ENCODE data around the gene HACL1. TPM values are rescaled to one million over a fixed set of nuclear protein-coding genes. Genes with fewer than 3 reads are reported as not detected.

HACL1 gene
- 18.7 and 20.8 TPM in 2 replicates for total RNA-seq

DNA sequence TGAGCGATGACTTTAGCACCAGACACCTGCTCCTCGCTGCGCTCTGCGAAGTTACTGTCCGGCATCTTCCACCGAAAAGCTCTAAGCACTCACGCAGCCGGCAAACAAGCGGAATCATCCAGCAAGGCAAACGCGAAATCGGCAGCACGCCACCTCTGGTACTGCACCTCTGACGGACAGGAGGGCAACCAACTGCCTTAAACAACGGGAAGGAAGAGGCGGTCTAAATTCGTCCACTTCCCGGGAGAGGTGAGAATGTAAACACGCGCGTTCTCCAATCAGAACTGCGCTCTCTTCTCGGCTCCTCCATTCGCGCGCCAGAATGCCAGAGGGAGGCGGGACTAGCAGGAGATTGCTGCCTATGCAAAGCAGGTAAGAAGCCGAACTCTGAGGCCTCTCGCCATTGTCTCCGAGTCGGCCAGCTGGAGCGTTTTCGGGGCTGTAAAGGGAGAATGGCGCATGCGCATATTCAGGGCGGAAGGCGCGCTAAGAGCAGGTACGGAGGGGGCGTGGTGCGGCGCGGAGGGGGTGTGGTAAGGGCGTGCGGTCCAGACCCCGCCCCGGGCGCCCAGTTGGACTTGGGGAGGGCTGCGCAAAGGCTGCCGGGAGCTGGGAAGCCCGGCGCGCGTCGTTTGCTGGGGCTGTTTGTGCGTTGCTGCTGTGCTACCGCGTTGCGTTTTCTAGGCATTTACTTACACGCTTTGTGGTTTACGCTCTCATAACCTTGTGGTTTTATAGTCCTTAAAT, at the start of gene HACL1, which contains the start of gene BTD:
Gene HACL1 (minus strand): TSS at position 171 of the 747 bp plus-strand sequence. CDS start 106 bp downstream, at position 65.
Gene BTD (plus strand): TSS at position 347 of the 747 bp plus-strand sequence. CDS start 33,695 bp downstream, outside the sequence.
- intact Hi-C loops (cut with micrococcal nuclease) = loop anchor here (1.0 to 10.0 kb wide), 11 partner anchors 23 to 1423 kb away; partner anchors contain the start of genes ANKRD28, CAPN7, EAF1 and LSM3

DNA sequence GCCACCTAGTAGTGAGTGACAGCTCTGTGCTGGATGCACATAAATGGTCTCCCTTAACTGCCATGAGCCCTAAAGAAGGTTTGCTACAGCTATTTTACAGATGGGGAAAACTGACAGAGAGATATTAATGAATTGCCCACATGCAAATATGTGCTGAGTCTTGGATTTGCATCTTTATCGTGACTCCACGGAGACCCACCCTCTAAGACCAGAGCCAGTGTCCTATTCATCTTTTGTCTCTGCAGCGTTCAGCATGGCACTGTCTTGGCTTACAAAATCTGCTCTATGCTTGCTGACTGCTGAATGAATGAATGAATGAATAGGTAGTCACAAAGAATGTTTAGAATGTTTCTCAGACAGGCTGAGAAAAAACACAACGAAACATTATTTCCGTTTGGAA, 48.5 kb upstream of the HACL1 start:
- intact Hi-C loops (cut with micrococcal nuclease) = loop anchor here (5.0 kb wide), 2 partner anchors 97 to 652 kb away; no protein-coding TSS in a partner anchor

DNA sequence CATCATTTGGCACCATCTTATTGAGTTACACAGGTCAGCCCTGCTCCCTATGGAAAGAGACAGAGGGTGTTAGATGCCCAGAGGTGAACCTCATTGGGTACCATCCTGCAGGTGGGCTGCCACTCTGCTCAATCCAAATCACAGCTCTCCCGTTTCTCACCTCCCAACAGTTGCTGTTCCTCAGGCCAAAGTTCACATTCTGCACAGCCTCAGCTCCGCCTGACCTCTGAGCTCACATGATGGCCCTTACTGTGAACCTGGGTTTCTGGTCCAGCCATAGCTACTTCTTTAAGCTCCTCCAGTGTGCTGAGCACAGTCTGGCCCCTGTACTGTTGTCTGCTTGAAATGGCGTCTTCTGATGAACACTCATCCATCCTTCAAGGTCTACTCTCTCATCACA, 48.0 kb upstream of the HACL1 start:
- intact Hi-C loops (cut with micrococcal nuclease) = loop anchor here (5.0 kb wide), 2 partner anchors 98 to 653 kb away; no protein-coding TSS in a partner anchor

DNA sequence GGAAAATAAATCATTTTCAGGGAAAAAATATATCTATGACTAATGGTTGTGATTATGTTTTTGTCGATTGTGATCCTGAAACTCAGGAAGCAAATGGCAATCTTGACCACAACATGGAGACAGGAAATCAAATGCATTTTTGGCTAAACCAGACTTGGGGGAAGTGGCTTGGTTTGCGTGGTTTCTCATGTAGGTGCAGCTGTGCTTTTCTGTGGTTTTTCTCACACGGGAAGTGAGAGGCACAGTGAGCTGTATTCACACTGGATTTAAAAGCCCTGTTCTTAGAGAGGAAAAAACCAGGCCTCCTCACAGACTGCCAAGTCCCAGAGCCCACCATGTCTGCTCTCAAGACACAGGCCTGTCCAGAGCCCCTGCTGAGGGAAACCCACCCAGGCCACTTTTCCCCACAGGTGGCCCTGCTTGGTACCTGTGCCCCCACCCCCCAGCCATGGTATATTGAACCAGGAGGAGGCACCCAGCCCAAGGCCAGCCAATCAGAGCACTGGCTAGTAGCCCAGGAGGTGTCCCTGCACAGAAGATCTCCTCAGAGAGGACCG, 46.3 kb upstream of the HACL1 start:
- intact Hi-C loops (cut with micrococcal nuclease) = loop anchor here (1.0 to 5.0 kb wide), 4 partner anchors 10 to 655 kb away; no protein-coding TSS in a partner anchor

DNA sequence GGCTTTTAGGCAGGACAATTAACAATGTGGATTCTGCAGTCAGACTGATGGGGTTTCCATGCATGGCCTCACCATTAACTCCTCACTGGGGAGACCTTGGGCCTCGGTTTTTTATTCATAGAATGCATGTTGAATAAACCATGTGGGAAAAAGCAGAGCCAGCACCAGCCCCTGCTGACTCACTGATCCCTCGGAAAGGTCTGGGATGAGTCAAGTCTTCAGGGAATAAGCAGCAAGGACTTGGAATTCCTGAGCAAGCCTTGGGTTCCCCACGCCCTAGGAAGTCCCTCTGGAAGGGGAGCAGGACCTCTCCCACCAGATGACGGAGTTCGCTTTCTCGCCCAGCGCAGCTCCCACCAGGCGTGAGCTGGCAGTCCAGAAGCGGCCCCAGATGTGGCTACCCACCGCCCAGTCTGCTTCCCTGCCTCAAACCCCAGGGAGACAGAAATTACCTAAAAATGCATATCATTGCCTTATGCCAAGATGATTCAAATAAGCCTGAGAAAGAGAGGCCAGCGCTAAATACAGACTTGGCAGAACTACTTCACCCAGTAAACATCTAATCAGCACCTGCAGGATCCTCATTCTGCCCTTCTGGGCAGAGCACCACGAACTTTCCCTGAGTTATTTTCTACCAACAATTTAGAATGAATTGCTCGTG, 45.6 kb upstream of the HACL1 start:
- intact Hi-C loops (cut with micrococcal nuclease) = loop anchor here (1.0 to 5.0 kb wide), 4 partner anchors 10 to 655 kb away; no protein-coding TSS in a partner anchor

DNA sequence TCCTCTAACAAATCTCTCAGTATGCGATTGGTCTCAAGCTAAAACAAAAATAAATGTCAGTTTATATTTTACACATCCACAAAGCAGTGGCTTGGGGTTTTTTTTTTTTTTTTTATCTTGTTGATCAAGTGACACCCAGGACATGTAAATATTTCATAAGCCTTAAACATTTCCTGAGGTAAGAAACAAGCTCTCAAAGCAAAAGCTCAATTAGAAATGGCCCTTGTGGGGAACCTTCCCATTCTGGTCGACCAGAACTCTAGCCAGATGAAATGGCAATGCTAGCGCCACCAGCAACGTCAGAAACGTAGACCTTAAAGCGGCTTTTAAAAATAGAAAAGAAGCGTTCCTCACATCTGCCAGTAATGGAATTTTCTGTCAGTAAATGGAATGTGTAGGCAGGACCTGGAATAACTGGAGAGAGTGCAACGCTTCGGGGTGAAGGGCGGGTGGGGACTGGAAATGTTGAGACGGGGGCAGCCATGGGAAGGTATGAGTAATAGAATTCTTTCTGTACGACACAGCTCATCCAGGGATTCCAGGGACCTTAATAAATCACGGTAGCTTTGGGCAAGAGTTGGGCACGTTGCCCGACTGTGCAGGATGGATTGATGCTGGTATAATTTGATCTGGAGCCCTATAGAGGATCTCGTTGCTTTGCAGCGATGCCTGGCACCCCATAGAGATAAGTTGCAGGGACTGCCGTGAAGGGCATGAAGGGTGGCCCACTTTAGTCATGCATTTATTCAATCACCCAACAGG, 44.6 kb upstream of the HACL1 start:
- intact Hi-C loops (cut with micrococcal nuclease) = loop anchor here (5.0 kb wide), 2 partner anchors 101 to 656 kb away; no protein-coding TSS in a partner anchor

DNA sequence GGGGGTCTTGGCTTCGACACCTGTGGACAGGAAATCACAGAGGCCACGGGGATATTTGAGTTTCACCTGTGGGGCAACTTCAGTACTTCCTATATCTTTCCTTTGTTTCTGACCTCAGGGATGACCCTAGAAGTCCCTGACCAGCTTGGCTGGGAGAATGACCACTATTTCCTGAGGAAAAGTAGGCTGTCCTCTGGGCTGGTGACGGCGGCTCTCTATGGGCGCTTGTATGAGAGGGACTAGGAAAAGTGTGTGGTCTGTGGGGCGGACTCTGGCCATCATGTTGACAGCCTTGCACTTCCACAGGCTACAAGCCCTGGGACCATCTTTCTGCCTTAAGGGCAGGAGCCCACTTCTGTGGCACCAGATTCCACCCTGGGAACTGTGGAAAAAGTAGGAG, 43.9 kb upstream of the HACL1 start:
- intact Hi-C loops (cut with micrococcal nuclease) = loop anchor here (5.0 kb wide), 2 partner anchors 102 to 657 kb away; no protein-coding TSS in a partner anchor

DNA sequence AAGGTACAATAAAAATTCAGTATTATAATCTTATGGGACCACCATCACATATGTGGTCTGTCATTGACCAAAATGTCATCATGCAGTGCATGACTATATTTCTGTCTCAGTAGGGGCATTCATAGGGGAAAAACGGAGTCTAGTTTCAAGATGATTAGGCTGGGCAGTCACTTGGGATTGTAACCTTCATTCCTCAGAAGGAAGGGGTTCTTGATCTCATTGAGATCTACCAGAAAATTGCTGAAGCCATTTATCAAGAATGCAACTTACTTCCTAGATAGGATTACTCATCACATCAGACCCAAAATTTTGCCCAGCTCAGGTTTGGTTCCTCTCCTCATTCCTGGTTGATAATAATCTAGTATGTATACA, 37.5 kb upstream of the HACL1 start:
- intact Hi-C loops (cut with micrococcal nuclease) = loop anchor here (10.0 kb wide), 2 partner anchors 406 to 606 kb away; no protein-coding TSS in a partner anchor

DNA sequence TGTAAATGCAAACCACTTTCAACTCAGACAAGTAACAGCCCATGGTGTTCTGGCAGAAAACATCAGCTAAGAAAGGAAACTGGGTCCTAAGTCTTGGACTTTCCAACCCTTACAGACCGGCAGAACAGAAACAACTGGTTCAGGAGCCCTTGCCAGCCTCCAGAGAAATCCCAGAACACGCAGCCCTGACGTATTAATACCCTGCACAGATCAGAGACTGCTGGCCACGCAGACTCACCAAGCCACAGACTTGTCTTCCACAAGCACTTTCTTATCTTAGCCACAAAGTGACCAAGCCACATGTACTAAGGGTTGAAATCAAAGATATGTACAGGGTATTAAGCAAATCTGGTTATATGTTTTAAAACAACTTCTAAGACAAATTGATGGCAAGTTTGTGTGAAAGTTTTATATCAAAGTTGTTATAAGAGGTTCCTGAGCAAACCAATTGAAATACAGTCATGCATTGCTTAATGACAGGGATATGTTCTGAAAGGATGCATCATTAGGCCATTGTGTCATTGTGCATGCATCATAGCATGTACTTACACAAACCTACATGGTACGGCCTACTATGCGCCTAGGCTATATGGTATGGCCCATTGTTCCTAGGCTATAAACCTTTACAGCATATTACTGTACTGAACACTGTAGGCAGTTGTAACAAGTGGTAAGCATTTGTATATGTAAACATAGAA, 37.0 kb upstream of the HACL1 start:
- intact Hi-C loops (cut with micrococcal nuclease) = loop anchor here (10.0 kb wide), 2 partner anchors 406 to 606 kb away; no protein-coding TSS in a partner anchor

DNA sequence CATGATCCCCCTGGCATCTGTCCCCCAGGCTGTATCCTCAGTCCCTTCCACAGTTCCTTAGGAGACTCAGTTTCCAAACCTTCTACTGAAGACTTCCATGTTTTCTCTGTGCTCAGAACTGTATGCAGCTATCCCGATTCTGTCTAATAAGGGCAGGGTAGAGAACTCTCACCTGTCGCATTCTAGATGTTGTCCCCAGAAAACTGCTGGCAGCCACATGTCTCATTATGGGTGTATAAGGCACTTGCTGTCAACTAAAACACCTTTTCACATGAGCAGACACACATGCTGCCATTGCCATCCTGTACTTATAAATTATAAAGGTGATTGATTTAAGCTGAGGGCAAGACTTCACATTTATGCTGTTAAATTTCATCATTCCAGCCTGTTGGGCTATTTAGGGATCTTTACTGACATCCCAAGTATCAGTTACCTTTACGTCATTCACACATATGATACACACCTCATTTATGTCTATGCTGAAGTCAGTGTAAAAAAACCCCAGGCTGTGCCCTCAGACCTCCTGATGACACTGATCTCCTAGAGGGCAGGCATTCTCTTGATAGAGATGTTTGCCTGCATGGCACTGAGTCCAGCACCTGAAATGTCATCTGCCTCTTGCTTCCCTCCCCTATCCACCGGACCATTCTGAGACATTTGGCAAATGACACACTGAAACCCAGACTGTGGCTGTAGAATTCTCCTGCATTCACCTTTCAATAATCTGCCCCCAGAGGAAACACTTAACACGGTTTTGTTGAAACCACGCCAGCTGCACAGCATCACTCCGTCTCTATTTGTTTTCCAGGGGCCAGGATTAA, 36.0 kb upstream of the HACL1 start:
- intact Hi-C loops (cut with micrococcal nuclease) = loop anchor here (1.0 to 10.0 kb wide), 3 partner anchors 10 to 607 kb away; no protein-coding TSS in a partner anchor

DNA sequence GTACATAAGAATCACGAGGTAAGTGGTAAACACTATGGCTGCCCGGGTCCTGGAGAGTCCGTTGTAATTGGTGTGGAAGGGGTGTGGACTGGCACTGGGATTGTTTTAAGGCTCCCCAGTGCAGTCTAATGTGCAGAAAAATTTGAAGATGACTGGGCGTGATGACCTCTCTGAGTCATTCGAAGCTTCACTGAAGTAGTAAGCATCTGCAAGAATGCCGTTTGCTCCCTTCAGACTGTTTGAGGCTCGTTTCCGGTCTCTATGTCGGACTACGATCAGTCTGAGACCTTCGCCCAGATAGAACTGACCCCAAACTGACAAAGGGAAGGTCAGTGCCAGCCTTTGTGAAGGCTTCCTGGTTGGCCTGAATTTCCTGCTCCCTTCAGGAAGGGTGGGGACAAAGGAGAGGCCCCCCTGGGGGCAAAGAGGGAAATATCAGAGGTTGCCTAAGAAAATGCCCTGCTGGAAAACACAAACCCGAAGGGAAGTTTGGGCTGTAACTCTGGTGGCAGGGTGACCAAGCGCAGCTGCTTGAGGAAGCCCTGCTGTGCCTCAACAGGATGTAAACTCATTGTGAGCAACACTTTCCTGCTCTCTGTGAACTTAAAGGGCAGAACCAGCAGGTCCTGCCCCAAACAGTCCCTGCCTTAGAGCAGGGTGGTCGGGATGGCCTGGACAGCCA, 34.8 kb upstream of the HACL1 start:
- intact Hi-C loops (cut with micrococcal nuclease) = loop anchor here (10.0 kb wide), 2 partner anchors 409 to 609 kb away; no protein-coding TSS in a partner anchor

DNA sequence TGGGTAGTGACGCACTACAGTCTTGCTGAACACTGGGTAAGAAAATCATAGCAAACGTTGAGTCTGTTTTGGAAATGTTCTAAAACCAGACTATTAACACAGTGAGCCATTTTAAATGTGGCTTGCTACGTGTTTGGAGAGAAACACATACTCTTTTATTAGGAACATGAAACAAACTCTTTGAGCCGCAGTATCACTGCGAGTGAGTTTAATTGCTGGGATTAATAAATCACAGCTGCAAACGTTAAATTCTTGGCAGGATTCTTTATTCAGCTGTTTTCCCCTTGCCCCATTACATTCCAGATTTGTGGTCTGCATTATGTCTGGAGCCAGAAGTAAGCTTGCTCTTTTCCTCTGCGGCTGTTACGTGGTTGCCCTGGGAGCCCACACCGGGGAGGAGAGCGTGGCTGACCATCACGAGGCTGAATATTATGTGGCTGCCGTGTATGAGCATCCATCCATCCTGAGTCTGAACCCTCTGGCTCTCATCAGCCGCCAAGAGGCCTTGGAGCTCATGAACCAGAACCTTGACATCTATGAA, 33.8 kb upstream of the HACL1 start:
- intact Hi-C loops (cut with micrococcal nuclease) = loop anchor here (10.0 kb wide), 2 partner anchors 410 to 610 kb away; no protein-coding TSS in a partner anchor

DNA sequence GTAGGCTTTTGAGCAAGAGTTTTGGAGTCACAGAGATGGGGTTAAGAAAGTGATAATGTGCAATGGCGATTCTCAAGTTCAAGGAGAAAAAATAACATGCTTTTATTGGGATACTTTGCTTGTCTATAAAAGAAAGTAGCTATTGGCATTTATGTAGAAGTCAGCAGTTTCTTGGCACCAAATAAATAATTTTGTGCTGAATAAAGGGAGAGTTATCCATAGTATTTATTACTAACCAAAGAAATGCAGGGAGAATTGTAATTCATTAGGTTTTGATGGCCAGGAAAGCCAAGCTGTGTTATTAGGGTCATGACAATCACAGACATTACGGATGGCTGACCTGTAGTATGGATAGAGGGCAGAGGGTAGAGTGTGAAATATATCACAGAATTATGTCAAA, 33.3 kb upstream of the HACL1 start:
- intact Hi-C loops (cut with micrococcal nuclease) = loop anchor here (5.0 to 10.0 kb wide), 5 partner anchors 33 to 610 kb away; no protein-coding TSS in a partner anchor

DNA sequence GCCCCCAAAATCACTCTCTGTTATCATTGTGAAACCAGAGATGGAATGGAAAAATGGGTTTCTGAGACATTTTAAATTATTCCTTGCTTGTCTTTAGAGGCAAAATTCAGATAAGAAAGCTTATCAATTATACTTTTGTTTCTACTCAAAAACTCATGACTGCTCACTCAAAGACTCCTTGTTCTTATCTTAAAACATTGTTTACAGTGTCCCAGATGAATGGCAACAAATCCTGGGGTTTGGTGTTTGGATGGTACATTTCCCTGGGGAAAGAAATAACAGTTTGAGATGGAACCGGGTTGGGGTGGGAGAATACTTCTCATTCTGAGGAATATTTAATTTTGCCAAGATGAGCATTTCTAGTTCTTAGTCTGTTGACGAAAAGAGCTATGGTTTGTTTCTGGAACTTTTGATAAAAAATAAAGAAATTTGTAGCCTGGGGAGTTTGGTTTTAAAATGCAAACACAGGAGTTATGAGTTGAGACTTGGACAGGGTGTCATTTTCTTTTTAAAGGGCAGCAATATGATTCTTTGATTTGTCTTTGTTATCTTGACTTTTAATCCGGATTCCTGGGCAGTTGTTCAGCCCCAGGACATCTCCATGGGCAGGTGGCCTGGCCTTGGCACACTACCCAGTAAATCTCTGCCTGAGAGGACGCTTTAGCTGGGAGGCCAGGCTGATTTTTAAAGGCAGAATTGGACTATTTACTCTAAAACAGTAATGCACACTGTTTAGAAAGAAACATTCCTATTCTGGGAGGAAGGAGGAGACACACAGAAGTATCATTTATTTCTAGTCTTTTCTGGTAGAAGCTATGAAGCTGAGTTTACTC, 32.6 kb upstream of the HACL1 start:
- intact Hi-C loops (cut with micrococcal nuclease) = loop anchor here (5.0 to 10.0 kb wide), 5 partner anchors 33 to 611 kb away; no protein-coding TSS in a partner anchor

DNA sequence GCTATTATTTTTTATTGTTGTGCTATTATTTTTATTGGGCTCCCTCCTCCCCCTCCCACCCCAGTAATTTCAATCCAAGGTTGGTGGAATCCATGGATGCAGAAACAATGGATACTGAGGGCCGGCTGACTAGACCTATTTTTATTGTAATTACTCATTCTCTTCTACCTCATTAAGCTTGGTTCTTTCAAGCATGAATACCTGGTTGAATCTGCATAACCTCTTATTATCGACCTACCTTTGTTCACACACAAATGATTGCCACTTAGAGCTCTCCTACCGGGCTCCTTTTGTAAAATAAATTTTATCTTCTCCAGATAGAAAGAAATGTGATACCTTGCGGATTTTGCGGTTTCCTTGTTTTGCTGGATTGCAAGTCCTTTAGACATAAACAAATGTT, 31.8 kb upstream of the HACL1 start:
- intact Hi-C loops (cut with micrococcal nuclease) = loop anchor here (5.0 to 10.0 kb wide), 5 partner anchors 34 to 612 kb away; no protein-coding TSS in a partner anchor

DNA sequence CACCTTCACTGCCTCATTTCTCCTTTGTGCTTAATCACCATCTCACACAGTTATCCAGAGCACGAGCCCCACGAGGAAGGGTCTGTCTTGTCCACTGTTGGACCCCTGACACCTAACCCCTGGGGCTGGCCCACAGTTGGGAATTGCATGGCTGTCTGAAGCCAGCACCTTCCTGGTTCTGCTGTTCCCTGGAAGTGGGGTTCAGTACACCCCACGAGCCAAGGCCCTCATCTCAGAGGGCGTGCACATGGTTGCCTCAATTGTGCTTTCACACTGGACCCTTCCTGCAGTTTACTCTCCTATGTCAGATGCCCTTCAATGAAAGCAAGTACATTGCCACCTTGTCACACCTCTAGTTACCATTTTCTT, 30.8 kb upstream of the HACL1 start:
- intact Hi-C loops (cut with micrococcal nuclease) = loop anchor here (5.0 to 10.0 kb wide), 5 partner anchors 35 to 613 kb away; no protein-coding TSS in a partner anchor
